NCI-H774 (cell line): ENCODE measurements around the gene FAM240A.

Experiments
- DNase-seq: peaks from one replicate; lab custom pipeline; 2025; lab: John Stamatoyannopoulos, UW

The FAM240A gene

DNA sequence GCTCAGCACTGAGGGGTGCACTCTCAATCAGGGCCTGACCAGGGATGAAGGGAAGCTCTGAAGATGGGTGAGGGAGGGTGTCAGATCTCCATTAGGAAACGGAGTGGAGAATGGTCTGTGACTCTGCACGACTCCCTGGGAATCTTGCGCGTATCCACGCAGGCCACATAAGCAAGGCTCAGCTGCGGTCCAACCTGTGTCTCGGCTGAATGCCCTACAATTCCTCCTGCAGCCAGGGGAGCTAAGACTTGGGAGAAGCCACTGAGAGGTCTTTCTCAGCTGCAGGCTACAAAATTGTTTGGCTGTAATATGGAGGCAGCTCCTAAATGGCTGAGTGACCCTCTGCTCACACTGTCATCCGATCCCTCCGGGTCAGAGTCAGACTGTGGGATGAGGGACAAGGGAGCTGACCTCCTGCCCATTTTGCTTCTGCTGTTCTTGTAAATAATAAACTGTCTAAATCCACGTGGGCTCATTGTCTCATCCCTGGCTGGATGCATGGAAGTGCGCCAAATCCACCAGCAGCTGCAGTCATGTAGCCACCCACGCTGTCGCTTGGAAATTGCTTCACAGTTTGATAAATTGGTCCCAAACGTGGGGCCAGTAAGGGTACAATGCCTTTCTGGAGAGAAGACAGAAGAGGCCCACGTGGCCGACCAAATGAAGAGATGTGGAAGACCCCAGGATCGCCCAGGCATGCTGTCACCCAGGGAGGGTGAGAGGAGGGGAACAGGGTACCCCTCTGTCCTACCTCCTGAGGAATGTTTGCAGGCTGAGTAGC lies 50.6 kb downstream of the FAM240A start:
- DNase-seq = no peak

GRCh38 chr3:46663591-46664135 lies 51.3 kb downstream of the FAM240A start:
- DNase-seq = peak; percentile 72

GRCh38 chr3:46664188-46664970 lies 52.1 kb downstream of the FAM240A start:
- DNase-seq = no peak

GRCh38 chr3:46664971-46665762 lies 52.8 kb downstream of the FAM240A start:
- no peak for DNase-seq

DNA sequence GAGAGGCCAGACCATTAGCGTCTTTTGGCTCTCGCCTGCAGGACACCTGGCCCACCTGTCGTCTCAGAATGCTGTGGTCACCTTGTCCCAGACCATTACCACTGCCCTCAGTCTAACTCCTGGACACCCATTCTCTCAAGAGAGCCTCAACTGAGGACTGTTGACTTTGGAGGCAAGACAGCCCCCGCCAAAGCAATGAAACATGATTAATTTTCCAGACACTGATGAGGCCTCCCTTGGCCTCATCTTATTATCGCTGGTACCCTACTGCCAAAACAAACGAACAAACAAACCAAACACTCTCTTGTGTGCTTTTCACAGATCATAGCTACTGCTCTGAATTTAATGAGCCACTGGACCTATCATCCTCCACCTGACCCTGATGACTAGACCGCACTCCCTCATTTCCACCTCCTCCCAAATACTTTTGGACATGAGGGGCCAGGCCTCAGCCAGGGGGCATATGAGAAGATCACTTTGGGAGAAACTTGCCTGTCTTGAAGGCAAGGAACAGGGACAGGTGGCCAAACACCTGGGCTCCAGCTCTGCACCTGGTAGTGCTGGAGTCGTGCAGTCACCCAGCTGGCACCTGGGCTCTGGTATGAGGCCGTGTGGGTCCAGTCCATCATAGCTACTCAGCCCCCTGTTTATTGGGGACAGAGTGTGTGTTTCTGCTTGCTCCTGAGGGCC lies 53.6 kb downstream of the FAM240A start:
- peak; percentile 18 for DNase-seq

DNA sequence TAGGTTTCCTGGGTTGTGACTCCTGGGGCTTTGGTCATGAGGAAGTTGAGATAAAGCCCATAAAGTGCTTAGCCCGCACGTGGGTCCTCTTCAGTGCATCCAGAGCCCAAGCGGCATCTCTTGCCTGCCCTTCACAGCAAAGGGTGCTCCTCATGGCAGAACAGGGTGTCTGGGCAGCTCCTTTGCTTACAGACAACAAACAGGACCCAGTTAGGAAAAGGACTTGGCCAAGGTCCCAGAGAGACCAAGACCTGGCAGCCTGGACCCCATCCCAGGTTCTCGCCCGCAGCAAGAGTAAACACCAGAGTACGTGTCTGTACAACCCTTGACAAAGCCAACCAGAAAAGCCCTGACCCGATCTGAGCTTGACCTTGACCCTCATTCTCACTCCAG lies 54.1 kb downstream of the FAM240A start:
- no peak for DNase-seq

- no peak for DNase-seq
Observed at GRCh38 chr3:46667061-46667621, 54.8 kb downstream of the FAM240A start.

- DNase-seq = no peak
Observed at GRCh38 chr3:46667657-46668056, 55.3 kb downstream of the FAM240A start.

- no peak for DNase-seq
Observed at GRCh38 chr3:46668116-46668515, 55.8 kb downstream of the FAM240A start.

GRCh38 chr3:46668591-46668990 lies 56.3 kb downstream of the FAM240A start:
- no peak for DNase-seq

DNA sequence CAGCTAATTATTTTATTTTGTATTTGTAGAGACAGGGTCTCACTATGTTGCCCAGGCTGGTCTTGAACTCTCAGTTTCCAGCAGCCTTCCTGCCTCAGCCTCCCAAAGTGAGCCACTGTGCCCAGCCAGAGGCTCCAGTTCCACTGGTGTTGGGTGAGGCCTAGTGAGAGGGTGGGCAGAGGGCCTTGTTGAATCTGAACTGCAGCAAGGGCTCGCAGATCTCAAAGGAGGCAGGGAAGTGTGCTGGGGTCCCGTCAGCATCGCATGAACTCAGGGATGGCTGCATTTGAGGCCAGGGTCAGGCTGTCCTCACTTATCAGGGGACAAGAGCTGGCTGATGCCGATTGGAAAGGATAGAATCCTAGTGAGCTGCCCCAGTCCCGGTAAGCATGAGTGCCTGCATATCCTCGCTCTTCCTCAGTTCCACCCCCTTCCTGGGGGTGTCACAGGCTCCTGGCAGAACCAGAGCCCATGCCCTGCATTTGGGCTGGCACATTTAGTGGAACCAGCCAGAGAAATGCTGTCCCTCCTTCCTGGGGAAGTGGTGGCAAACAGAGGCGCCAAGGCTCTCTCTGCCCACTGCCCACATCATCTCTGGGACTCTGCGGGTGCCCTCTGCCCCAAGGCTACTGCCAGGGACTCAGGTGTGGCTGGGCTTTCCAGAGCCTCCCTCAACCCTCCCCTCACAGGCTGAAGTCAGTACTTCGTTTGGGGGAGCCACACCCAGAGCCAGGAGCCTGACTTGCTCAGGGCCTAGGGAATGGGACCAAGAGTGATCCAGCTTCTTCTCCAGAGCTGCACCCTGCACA lies 57.1 kb downstream of the FAM240A start:
- DNase-seq = no peak

DNA sequence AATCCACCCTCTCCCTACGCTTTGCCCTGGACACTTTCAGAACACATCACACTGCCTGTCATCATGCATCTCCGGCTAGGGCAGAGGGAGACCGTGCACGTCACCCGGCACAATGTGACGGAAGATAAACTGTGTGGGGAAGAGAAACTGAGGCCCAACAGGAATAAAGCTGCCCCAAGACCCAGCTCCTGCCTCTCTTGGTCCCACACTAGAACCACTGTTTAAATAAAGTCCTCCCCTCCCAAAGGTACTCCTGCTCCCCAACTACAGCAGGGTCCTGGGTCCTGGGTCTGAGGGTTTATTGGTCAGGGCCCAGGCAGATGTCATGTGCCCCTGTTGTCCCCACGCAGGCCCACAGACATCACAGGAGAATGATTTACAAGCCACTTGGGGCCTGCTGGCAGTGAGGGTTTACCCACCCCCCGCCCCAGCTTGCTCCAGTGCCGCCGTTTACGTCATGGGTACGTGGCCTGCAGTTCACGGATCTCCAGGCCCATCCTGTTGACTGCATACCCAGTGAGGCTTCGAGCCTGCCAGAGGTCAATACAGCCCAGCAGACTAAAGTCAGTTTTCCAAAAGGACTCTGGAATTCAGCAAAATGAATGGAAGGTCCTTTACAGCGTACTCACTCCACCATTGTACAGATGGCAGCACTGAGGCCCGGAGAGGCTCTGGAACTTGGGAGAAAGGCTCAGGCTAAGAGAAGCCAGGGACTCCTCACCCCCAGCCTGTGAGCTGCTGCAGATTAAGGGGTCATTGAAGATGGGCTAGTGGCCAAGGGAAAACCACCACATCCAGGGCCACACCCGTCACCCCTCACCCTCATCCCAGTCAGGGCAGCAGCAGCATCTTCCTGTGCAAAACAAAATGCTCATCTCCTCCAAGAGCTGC lies 57.9 kb downstream of the FAM240A start:
- DNase-seq = no peak

GRCh38 chr3:46670891-46671427 lies 58.6 kb downstream of the FAM240A start:
- no peak for DNase-seq

DNA sequence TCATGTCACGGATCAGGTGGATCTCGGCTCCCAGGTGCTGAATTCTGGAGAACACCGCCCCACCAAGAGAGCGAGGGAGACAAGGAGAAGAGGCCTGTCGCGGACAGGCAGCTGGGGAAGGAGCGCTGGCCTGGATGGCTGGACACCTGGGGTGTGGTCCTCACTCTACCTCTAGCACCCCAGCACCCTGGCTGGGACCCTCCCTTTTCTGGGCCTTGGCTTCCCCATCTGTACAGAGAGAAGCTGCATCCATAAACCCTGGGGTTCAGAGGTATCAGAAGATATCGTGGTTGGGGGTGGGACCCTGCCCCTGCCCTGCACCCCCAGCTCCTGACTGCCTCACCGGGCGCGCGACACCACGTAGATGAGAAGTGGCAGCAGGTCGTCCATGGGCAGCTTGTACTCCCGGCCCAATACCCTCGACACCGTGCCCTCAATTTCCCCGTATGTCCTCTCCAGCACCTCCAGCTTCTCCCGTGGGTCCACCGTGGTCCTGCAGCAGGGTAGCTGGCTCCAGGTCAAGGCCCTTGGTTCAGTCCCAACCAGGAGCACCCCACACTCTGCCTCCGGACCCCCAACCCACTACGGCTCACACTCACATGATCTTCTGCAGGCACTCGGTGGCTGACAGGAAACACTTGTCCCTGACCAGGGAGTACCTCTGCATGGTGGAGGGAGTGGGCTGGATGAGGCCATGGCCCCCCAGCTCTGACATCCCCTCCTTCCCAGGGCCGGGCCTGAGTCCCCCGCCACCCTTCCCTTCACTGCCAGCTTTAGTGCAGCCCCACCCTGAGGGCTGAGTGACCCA lies 59.4 kb downstream of the FAM240A start:
- DNase-seq = no peak

DNA sequence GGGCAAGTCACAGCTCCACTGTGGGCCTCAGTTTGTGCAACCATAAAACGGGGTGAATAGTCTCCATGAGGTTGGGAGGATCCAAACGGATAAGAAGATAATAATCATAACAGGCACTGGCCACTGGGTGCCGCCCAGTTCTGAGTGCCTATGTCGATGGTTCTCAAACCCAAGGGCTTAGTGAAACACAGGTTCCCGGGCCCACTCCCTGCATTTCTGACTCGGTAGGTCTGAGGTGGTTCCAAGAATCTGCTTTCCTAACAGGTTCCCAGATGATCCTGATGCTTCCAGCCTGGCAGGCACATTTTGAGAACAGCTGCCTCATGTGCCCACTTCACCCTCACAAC lies 60.0 kb downstream of the FAM240A start:
- DNase-seq = no peak

- no peak for DNase-seq
Observed at GRCh38 chr3:46673151-46674030, 61.1 kb downstream of the FAM240A start.
